HepG2 (cell line): ENCODE results near the gene TUBB4B. TPM values are rescaled to one million over a fixed set of nuclear protein-coding genes. Genes with fewer than 3 reads are reported as not detected.
A peak's percentile ranks its signal among the peaks of the same experiment; 100 is the strongest.

ENCODE experiments used
- ADNP ChIP-seq: sonication (generic); formaldehyde crosslinking; IDR thresholded peaks from 2 replicates; pipeline ENCODE4 v1.4.0; 2020; ENCODE audit warnings: missing genetic modification reagents
- KLF16 ChIP-seq, 2 experiments: sonication (generic) in 1 of 2; formaldehyde crosslinking in 1 of 2; IDR thresholded peaks; 2 replicates each; pipeline versions ENCODE4 v1.6.1 to v1.8.0; 2016 to 2023; ENCODE audit warnings: missing genetic modification reagents in 2 of 2, missing compliant biosample characterization in 1 of 2
- NPAS2 ChIP-seq: sonication (generic); formaldehyde crosslinking; IDR thresholded peaks from 2 replicates; pipeline ENCODE4 v1.8.0; 2022; ENCODE audit warnings: mild to moderate bottlenecking, missing genetic modification reagents, borderline replicate concordance
- RBFOX2 ChIP-seq: fragments of 200-400 bp; formaldehyde crosslinking; IDR thresholded peaks from 2 replicates; pipeline ENCODE4 v1.6.1; 2017; ENCODE audit warnings: low read depth, mild to moderate bottlenecking, low read length
- ZBTB8A ChIP-seq: sonication (generic); formaldehyde crosslinking; IDR thresholded peaks from 2 replicates; pipeline ENCODE4 v1.4.0; 2020; ENCODE audit warnings: mild to moderate bottlenecking, low read depth, missing genetic modification reagents, borderline replicate concordance
- ZFAT ChIP-seq: sonication (generic); formaldehyde crosslinking; conservative IDR thresholded peaks from 2 replicates; pipeline ENCODE4 v1.8.1; 2023; ENCODE audit warnings: missing genetic modification reagents, inconsistent platforms
- ZNF33A ChIP-seq: sonication (generic); formaldehyde crosslinking; IDR thresholded peaks from 2 replicates; pipeline ENCODE4 v1.5.1; 2020; ENCODE audit warnings: missing genetic modification reagents, mild to moderate bottlenecking, moderate library complexity, borderline replicate concordance
- ZNF547 ChIP-seq: sonication (generic); formaldehyde crosslinking; IDR thresholded peaks from 2 replicates; pipeline ENCODE4 v1.5.1; 2020; ENCODE audit warnings: mild to moderate bottlenecking, missing genetic modification reagents
- polyA plus RNA-seq, 8 experiments: library from polyadenylated mRNA; depleted of rRNA in 3 of 8; stranded (reverse) in 7 of 8; unstranded in 1 of 8; fragments of >200 nt; fragmentation: Illumina TruSeq in 4 of 8; extraction: Trizol in 4 of 8; gene quantifications; 2 replicates each; pipeline versions ENCODE4 v1.2.1 to v1.2.3, GENCODE V29; 2011 to 2016; ENCODE audit warnings: low read depth in 4 of 8, missing spikeins in 1 of 8, mixed read lengths in 1 of 8; ENCODE audit not compliant: insufficient read depth in 1 of 8
- total RNA-seq, 5 experiments: library from RNA; depleted of rRNA; stranded (reverse); fragments of >200 nt; fragmentation: Illumina TruSeq; extraction: Trizol; gene quantifications; 2 replicates each; pipeline ENCODE4 v1.2.3, GENCODE V29; 2016; ENCODE audit warnings: low read depth in 1 of 5
- TF ChIP-seq, protein P1 (sequence below): sonication (generic); formaldehyde crosslinking; IDR thresholded peaks from 2 replicates; pipeline ENCODE4 v1.4.0; 2020; ENCODE audit warnings: missing genetic modification reagents, borderline replicate concordance
- TF ChIP-seq, protein P2 (sequence below): sonication (generic); formaldehyde crosslinking; IDR thresholded peaks from 2 replicates; pipeline ENCODE4 v1.8.1; 2022; ENCODE audit warnings: mild to moderate bottlenecking, missing genetic modification reagents
- TF ChIP-seq, protein P3 (sequence below): sonication (generic); formaldehyde crosslinking; IDR thresholded peaks from 2 replicates; pipeline ENCODE4 v1.9.0; 2021; ENCODE audit warnings: missing genetic modification reagents, mild to moderate bottlenecking, borderline replicate concordance
- TF ChIP-seq, protein P4 (sequence below), 2 experiments: sonication (generic) in 1 of 2; formaldehyde crosslinking in 1 of 2; IDR thresholded peaks; 2 replicates each; pipeline versions ENCODE4 v1.4.0 to v1.6.1; 2016 to 2020; ENCODE audit warnings: borderline replicate concordance in 1 of 2, low read depth in 1 of 2, mild to moderate bottlenecking in 1 of 2, missing genetic modification reagents in 1 of 2
- TF ChIP-seq, protein P5 (sequence below): sonication (generic); formaldehyde crosslinking; IDR thresholded peaks from 2 replicates; pipeline ENCODE4 v1.4.0; 2020; ENCODE audit warnings: missing genetic modification reagents, borderline replicate concordance

TUBB4B gene
- total and polyA plus RNA-seq, 2 of the 13 experiments (the other 11 are each of a cell fraction or from before 2014, with no cell fraction given) = 182 to 412 TPM

DNA sequence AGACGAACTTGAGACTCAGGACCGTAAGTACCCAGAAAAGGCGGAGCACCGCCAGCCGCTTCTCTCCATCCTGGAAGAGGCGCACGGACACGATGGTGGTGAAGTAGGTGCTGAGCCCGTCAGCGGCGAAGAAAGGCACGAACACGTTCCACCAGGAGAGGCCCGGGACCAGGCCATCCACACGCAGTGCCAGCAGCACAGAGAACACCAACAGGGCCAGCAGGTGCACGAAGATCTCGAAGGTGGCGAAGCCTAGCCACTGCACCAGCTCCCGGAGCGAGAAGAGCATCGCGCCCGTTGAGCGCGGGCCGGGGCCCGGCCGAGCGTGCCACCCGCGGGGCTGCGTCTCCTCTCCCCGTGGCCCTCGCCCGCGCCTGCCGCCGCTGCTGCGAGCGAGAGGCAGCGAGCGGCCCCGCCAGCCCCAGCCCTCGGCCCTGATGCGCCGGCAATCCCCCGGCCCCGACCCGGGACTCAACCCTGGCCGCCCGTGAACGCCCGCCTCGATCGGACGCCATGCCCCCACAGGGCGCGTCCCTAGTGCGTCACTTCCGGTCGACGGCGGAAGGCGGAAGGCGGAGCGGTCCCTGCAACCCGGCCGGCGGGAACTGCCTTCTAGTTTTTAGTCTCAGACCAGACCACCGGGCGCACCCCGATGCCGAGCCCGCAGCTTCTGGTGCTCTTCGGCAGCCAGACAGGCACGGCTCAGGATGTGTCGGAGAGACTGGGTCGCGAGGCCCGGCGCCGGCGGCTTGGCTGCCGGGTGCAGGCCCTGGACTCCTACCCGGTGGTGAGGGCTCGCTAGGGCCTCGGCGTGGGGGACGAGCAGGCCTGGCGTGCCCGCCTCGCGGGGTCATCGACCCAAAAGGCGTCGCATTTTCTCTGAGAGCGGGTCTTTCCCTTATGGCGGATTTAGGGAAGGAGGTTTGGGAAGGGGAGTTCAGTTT is 35.7 kb upstream of the TUBB4B start, which contains the start of the genes NDOR1 and TMEM203 (continued):
- TF ChIP-seq, protein P1, sequence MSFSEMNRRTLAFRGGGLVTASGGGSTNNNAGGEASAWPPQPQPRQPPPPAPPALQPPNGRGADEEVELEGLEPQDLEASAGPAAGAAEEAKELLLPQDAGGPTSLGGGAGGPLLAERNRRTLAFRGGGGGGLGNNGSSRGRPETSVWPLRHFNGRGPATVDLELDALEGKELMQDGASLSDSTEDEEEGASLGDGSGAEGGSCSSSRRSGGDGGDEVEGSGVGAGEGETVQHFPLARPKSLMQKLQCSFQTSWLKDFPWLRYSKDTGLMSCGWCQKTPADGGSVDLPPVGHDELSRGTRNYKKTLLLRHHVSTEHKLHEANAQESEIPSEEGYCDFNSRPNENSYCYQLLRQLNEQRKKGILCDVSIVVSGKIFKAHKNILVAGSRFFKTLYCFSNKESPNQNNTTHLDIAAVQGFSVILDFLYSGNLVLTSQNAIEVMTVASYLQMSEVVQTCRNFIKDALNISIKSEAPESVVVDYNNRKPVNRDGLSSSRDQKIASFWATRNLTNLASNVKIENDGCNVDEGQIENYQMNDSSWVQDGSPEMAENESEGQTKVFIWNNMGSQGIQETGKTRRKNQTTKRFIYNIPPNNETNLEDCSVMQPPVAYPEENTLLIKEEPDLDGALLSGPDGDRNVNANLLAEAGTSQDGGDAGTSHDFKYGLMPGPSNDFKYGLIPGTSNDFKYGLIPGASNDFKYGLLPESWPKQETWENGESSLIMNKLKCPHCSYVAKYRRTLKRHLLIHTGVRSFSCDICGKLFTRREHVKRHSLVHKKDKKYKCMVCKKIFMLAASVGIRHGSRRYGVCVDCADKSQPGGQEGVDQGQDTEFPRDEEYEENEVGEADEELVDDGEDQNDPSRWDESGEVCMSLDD = no peak
- TF ChIP-seq, protein P2, sequence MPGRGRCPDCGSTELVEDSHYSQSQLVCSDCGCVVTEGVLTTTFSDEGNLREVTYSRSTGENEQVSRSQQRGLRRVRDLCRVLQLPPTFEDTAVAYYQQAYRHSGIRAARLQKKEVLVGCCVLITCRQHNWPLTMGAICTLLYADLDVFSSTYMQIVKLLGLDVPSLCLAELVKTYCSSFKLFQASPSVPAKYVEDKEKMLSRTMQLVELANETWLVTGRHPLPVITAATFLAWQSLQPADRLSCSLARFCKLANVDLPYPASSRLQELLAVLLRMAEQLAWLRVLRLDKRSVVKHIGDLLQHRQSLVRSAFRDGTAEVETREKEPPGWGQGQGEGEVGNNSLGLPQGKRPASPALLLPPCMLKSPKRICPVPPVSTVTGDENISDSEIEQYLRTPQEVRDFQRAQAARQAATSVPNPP (CRISPR knock-in tag) = no peak
- TF ChIP-seq ADNP (CRISPR knock-in tag) = no peak
- no peak for TF ChIP-seq ZFAT (CRISPR knock-in tag)
- TF ChIP-seq, protein P3, sequence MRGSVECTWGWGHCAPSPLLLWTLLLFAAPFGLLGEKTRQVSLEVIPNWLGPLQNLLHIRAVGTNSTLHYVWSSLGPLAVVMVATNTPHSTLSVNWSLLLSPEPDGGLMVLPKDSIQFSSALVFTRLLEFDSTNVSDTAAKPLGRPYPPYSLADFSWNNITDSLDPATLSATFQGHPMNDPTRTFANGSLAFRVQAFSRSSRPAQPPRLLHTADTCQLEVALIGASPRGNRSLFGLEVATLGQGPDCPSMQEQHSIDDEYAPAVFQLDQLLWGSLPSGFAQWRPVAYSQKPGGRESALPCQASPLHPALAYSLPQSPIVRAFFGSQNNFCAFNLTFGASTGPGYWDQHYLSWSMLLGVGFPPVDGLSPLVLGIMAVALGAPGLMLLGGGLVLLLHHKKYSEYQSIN (CRISPR knock-in tag) = no peak
- peak; percentile 72 for TF ChIP-seq ZNF547 (CRISPR knock-in tag)
- TF ChIP-seq RBFOX2 = peak; percentile 96
- no peak for TF ChIP-seq NPAS2
- TF ChIP-seq, protein P4, sequence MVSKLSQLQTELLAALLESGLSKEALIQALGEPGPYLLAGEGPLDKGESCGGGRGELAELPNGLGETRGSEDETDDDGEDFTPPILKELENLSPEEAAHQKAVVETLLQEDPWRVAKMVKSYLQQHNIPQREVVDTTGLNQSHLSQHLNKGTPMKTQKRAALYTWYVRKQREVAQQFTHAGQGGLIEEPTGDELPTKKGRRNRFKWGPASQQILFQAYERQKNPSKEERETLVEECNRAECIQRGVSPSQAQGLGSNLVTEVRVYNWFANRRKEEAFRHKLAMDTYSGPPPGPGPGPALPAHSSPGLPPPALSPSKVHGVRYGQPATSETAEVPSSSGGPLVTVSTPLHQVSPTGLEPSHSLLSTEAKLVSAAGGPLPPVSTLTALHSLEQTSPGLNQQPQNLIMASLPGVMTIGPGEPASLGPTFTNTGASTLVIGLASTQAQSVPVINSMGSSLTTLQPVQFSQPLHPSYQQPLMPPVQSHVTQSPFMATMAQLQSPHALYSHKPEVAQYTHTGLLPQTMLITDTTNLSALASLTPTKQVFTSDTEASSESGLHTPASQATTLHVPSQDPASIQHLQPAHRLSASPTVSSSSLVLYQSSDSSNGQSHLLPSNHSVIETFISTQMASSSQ (IDR thresholded peaks at IDR 0.05; ENCODE audit: low read depth) = no peak
- TF ChIP-seq, protein P4 (CRISPR knock-in tag; IDR thresholded peaks at IDR 0.05; ENCODE audit: borderline replicate concordance) = no peak
- peak in 1 of 2 experiments; percentile 81; a peak in 2 of 4 replicates for TF ChIP-seq KLF16 (CRISPR knock-in tag; IDR thresholded peaks at IDR 0.05)
- no peak for TF ChIP-seq ZNF33A (CRISPR knock-in tag)
- TF ChIP-seq, protein P5, sequence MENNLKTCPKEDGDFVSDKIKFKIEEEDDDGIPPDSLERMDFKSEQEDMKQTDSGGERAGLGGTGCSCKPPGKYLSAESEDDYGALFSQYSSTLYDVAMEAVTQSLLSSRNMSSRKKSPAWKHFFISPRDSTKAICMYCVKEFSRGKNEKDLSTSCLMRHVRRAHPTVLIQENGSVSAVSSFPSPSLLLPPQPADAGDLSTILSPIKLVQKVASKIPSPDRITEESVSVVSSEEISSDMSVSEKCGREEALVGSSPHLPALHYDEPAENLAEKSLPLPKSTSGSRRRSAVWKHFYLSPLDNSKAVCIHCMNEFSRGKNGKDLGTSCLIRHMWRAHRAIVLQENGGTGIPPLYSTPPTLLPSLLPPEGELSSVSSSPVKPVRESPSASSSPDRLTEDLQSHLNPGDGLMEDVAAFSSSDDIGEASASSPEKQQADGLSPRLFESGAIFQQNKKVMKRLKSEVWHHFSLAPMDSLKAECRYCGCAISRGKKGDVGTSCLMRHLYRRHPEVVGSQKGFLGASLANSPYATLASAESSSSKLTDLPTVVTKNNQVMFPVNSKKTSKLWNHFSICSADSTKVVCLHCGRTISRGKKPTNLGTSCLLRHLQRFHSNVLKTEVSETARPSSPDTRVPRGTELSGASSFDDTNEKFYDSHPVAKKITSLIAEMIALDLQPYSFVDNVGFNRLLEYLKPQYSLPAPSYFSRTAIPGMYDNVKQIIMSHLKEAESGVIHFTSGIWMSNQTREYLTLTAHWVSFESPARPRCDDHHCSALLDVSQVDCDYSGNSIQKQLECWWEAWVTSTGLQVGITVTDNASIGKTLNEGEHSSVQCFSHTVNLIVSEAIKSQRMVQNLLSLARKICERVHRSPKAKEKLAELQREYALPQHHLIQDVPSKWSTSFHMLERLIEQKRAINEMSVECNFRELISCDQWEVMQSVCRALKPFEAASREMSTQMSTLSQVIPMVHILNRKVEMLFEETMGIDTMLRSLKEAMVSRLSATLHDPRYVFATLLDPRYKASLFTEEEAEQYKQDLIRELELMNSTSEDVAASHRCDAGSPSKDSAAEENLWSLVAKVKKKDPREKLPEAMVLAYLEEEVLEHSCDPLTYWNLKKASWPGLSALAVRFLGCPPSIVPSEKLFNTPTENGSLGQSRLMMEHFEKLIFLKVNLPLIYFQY (CRISPR knock-in tag) = peak; percentile 19; the same call in 1 of the 2 replicates
- no peak for TF ChIP-seq ZBTB8A (CRISPR knock-in tag)
